MM.1S (cell line): ENCODE data around the gene PPP1R8.
"Not testable (repeated sequence)": the region's sequence is repeated elsewhere in the genome, so short reads cannot be mapped to it uniquely, and the experiment has no call there.

Experiments used
- DNase-seq: peaks from one replicate; pipeline ENCODE4 v3.0.0-alpha.2; 2015
- H2AFZ ChIP-seq: fragments of 300-600 bp; sonication (generic); 2 replicates; pipeline ENCODE4 v1.6.0; 2016; ENCODE audit warnings: antibody characterized with exemption, low read length
- H3F3A ChIP-seq: fragments of 300-600 bp; sonication (generic); 2 replicates; pipeline ENCODE4 v1.6.1; 2016; ENCODE audit warnings: mild to moderate bottlenecking, antibody characterized with exemption, low read length, moderate library complexity, mixed read lengths; ENCODE audit not compliant: insufficient read depth
- H3K27ac ChIP-seq: fragments of 300-600 bp; sonication (generic); 2 replicates; pipeline ENCODE4 v1.5.1; 2016; ENCODE audit warnings: mild to moderate bottlenecking, low read length
- H3K27me3 ChIP-seq: fragments of 300-600 bp; sonication (generic); replicated peaks from 2 replicates; pipeline ENCODE4 v1.6.0; 2016; ENCODE audit warnings: low read length; ENCODE audit not compliant: insufficient read depth
- H3K36me3 ChIP-seq: fragments of 300-600 bp; sonication (generic); replicated peaks from 2 replicates; pipeline ENCODE4 v1.6.1; 2016; ENCODE audit warnings: mild to moderate bottlenecking, low read length, mixed read lengths; ENCODE audit not compliant: insufficient read depth
- H3K4me1 ChIP-seq: fragments of 300-600 bp; sonication (generic); 2 replicates; pipeline ENCODE4 v1.6.1; 2016; ENCODE audit warnings: low read length, mixed read lengths
- H3K4me2 ChIP-seq: fragments of 300-600 bp; sonication (generic); 2 replicates; pipeline ENCODE4 v1.6.0; 2016; ENCODE audit warnings: low read depth, low read length
- H3K4me3 ChIP-seq: fragments of 300-600 bp; sonication (generic); 2 replicates; pipeline ENCODE4 v1.5.1; 2016; ENCODE audit warnings: low read length, mixed read lengths
- H3K79me2 ChIP-seq: fragments of 300-600 bp; sonication (generic); 2 replicates; pipeline ENCODE4 v1.6.1; 2016; ENCODE audit warnings: mixed run types, low read length, mixed read lengths
- H3K9ac ChIP-seq: fragments of 300-600 bp; sonication (generic); 2 replicates; pipeline ENCODE4 v1.6.1; 2016; ENCODE audit warnings: low read length, mixed read lengths
- H3K9me2 ChIP-seq: fragments of 300-600 bp; sonication (generic); replicated peaks from 2 replicates; pipeline ENCODE4 v1.6.1; 2016; ENCODE audit warnings: mild to moderate bottlenecking, low read length, mixed read lengths; ENCODE audit not compliant: insufficient read depth
- H3K9me3 ChIP-seq: fragments of 300-600 bp; sonication (generic); replicated peaks from 2 replicates; pipeline ENCODE4 v1.6.1; 2016; ENCODE audit warnings: mild to moderate bottlenecking, low read length, mixed read lengths; ENCODE audit not compliant: insufficient read depth
- H4K20me1 ChIP-seq: fragments of 300-600 bp; sonication (generic); 2 replicates; pipeline ENCODE4 v1.6.1; 2016; ENCODE audit warnings: mild to moderate bottlenecking, low read length, moderate library complexity, mixed read lengths; ENCODE audit not compliant: insufficient read depth
- CTCF ChIP-seq: fragments of 300-600 bp; sonication (generic); IDR thresholded peaks from 2 replicates; pipeline ENCODE4 v1.5.1; 2016; ENCODE audit warnings: antibody characterized with exemption, low read length, mixed read lengths
- EZH2 ChIP-seq: fragments of 300-600 bp; sonication (generic); optimal IDR thresholded peaks from 2 replicates; pipeline ENCODE3; 2017; ENCODE audit warnings: low read depth, mild to moderate bottlenecking, antibody characterized with exemption, low read length, mixed read lengths
- EZH2phosphoT487 ChIP-seq: fragments of 300-600 bp; sonication (generic); IDR thresholded peaks from 2 replicates; pipeline ENCODE4 v1.6.1; 2018; ENCODE audit warnings: antibody characterized with exemption, low read length

PPP1R8 gene

DNA sequence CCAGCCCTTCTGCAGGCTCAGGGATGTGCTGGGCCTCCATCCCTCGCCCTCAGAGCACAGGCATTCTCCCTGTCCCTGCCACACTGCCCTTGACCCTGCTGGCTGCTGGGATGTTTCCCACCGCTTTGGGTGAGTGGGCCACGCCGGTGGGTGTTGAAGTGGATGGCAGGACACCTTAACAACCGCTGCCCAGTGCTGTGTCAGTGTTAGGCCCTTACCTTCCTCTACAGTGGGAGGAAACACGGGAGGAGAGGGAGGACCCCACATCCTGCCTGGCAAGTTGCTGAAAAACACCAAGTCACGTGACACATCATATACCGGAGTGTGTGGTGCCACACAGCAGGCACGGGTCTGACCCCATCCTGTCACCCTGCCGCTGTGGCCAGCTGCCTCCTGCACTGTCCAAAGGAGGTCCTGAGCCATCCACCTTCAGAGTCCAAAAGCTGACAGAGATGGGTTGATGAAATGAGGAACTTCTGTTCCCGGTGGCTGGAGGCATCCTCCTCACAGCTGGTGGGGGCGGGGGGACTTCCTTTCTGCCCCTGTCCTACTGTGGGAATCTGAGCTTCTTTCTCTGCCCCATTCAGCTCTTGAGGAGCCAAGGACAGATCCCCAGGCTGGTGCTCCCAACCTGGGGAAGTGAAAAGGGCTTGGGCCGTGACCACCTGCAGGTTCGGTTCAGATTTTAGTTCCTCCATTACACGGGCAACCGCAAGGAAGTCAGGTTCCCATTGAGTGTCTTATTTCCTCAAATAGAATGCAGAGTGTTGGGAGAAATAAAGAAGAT is 38.5 kb downstream of the PPP1R8 start:
- peak overlapping the region; percentile 49 for H2AFZ ChIP-seq

GRCh38 chr1:27869719-27870085 is 39.1 kb downstream of the PPP1R8 start:
- peaks cover 11% of the 10 kb centered on the region for H3K4me1 ChIP-seq
- no peak overlapping the region for H3K9ac ChIP-seq
- peak overlapping the region; percentile 46 for H3K4me2 ChIP-seq
- no peak overlapping the region for H3K27ac ChIP-seq
- no peaks in the 10 kb centered on the region for H3K9me2 ChIP-seq
- peak overlapping the region; percentile 49 for H2AFZ ChIP-seq
- no peaks in the 10 kb centered on the region for H3F3A ChIP-seq
- H3K4me3 ChIP-seq, result no peak overlapping the region
- H3K27me3 ChIP-seq, result no peaks in the 10 kb centered on the region
- H3K79me2 ChIP-seq, result no peaks in the 10 kb centered on the region
- no peaks in the 10 kb centered on the region for H3K9me3 ChIP-seq
- H3K36me3 ChIP-seq, result no peaks in the 10 kb centered on the region
- no peaks in the 10 kb centered on the region for H4K20me1 ChIP-seq
- no peak for DNase-seq
- TF ChIP-seq EZH2phosphoT487, result no peak
- TF ChIP-seq CTCF, result no peak
- no peak for TF ChIP-seq EZH2

More for the DNA sequence above, 38.5 kb downstream of the PPP1R8 start:
- TF ChIP-seq CTCF (no peak), EZH2phosphoT487 (no peak), EZH2 (no peak)
- no peaks in the 10 kb centered on the region for H3K9me2 ChIP-seq
- H3K4me1 ChIP-seq, result peaks cover 11% of the 10 kb centered on the region
- no peaks in the 10 kb centered on the region for H3F3A ChIP-seq
- H3K27me3 ChIP-seq, result no peaks in the 10 kb centered on the region
- H3K36me3 ChIP-seq, result no peaks in the 10 kb centered on the region
- H3K4me3 ChIP-seq, result peak overlapping the region; percentile 26; the same call in 1 of the 2 replicates
- 0 out of 2 replicates have a peak overlapping the region, but pooled peaks have one; percentile 13 for H3K9ac ChIP-seq
- peak; percentile 36 for DNase-seq
- no peaks in the 10 kb centered on the region for H3K9me3 ChIP-seq
- no peaks in the 10 kb centered on the region for H4K20me1 ChIP-seq
- no peaks in the 10 kb centered on the region for H3K79me2 ChIP-seq
- H3K4me2 ChIP-seq, result peak overlapping the region; percentile 46
- no peak overlapping the region for H3K27ac ChIP-seq

DNA sequence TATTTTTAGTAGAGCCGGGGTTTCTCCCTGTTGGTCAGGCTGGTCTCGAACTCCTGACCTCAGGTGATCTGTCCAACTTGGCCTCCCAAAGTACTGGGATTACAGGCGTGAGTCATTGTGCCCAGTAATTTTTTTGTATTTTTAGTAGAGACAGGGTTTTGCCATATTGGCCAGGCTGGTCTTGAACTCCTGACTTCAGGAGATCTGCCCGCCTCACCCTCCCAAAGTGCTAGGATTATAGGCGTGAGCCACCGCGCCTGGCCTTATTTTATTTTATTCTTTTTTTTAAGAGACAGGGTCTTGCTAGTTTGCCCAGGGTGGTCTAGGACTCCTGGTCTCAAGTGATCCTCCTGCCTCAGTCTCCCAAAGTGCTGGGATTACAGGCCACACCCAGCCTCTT is 40.5 kb downstream of the PPP1R8 start:
- H3K4me2 ChIP-seq, H3K36me3 ChIP-seq, H3K4me3 ChIP-seq, H3K9me2 ChIP-seq, H3K9me3 ChIP-seq, H2AFZ ChIP-seq, H3K27ac ChIP-seq, H3K9ac ChIP-seq, H3K79me2 ChIP-seq, DNase-seq, H3K27me3 ChIP-seq, H3F3A ChIP-seq, H4K20me1 ChIP-seq: not testable (repeated sequence)
- peaks cover 11% of the 10 kb centered on the region for H3K4me1 ChIP-seq
